CD14-positive monocyte (primary cell): Measurements from ENCODE around the gene CAMTA1. TPM values are rescaled to one million over a fixed set of nuclear protein-coding genes. Genes with fewer than 3 reads are reported as not detected.

Source experiments
- DNase-seq, 3 donors: peaks; one replicate each; pipeline ENCODE4 v3.0.0-alpha.2; 2011 to 2022
- H2AFZ ChIP-seq: 2 replicates; pipeline ENCODE4 v1.6.0; 2012; ENCODE audit warnings: mild to moderate bottlenecking, low read depth, low read length, inconsistent platforms; ENCODE audit not compliant: insufficient read depth, poor library complexity, severe bottlenecking
- H3K27ac ChIP-seq, 2 donors: 1 replicate in 1 of 2; 2 replicates in 1 of 2; pipeline ENCODE4 v1.5.1; 2012 to 2013; ENCODE audit warnings: low read length in 2 of 2, control low read depth in 1 of 2, inconsistent platforms in 1 of 2, low read depth in 1 of 2, mild to moderate bottlenecking in 1 of 2
- H3K27me3 ChIP-seq, 2 donors: one replicate each; pipeline versions ENCODE4 v1.6.0 to v1.6.1; 2011 to 2013; ENCODE audit warnings: low read length in 2 of 2; ENCODE audit not compliant: control insufficient read depth in 2 of 2, insufficient read depth in 2 of 2
- H3K36me3 ChIP-seq, 2 donors: replicated peaks in 1 of 2; 1 replicate in 1 of 2; 2 replicates in 1 of 2; pipeline versions ENCODE4 v1.5.1 to v1.6.1; 2012 to 2013; ENCODE audit warnings: low read length in 2 of 2, control low read depth in 1 of 2, inconsistent platforms in 1 of 2, mild to moderate bottlenecking in 1 of 2; ENCODE audit not compliant: insufficient read depth in 2 of 2, control insufficient read depth in 1 of 2
- H3K4me1 ChIP-seq, 2 donors: 1 replicate in 1 of 2; 2 replicates in 1 of 2; pipeline versions ENCODE4 v1.5.1 to v1.6.1; 2012 to 2013; ENCODE audit warnings: low read length in 2 of 2, control low read depth in 1 of 2, inconsistent platforms in 1 of 2, mild to moderate bottlenecking in 1 of 2, moderate library complexity in 1 of 2; ENCODE audit not compliant: insufficient read depth in 2 of 2, control insufficient read depth in 1 of 2
- H3K4me2 ChIP-seq: replicated peaks from 2 replicates; pipeline ENCODE3; 2012; ENCODE audit warnings: low read length, moderate library complexity, mild to moderate bottlenecking; ENCODE audit not compliant: poor library complexity, severe bottlenecking; ENCODE audit errors: extremely low read depth
- H3K4me3 ChIP-seq, 3 experiments: fragments of 200-600 bp in 1 of 3; sonication (generic) in 1 of 3; replicated peaks in 1 of 3; 1 replicate in 2 of 3; 2 replicates in 1 of 3; pipeline ENCODE4 v1.5.1; 2011 to 2013; ENCODE audit warnings: low read length in 3 of 3, mild to moderate bottlenecking in 3 of 3, control low read depth in 2 of 3, low read depth in 2 of 3, inconsistent platforms in 1 of 3, moderate library complexity in 1 of 3
- H3K79me2 ChIP-seq: 2 replicates; pipeline ENCODE4 v1.6.0; 2012; ENCODE audit warnings: mild to moderate bottlenecking, control low read depth, inconsistent platforms, low read length, moderate library complexity; ENCODE audit not compliant: insufficient read depth
- H3K9ac ChIP-seq: 2 replicates; pipeline ENCODE4 v1.6.0; 2017; ENCODE audit warnings: low read length, mild to moderate bottlenecking; ENCODE audit not compliant: insufficient read depth, poor library complexity, severe bottlenecking
- H3K9me3 ChIP-seq, 2 donors: replicated peaks in 1 of 2; 1 replicate in 1 of 2; 2 replicates in 1 of 2; pipeline versions ENCODE4 v1.5.1 to v1.6.1; 2012 to 2013; ENCODE audit warnings: low read length in 2 of 2, control low read depth in 1 of 2; ENCODE audit not compliant: control insufficient read depth in 1 of 2, insufficient read depth in 1 of 2
- H4K20me1 ChIP-seq: 2 replicates; pipeline ENCODE4 v1.6.0; 2012; ENCODE audit warnings: mild to moderate bottlenecking, low read length, control low read depth, moderate library complexity; ENCODE audit not compliant: insufficient read depth
- H3K27ac Mint-ChIP-seq, 7 donors: one replicate each; pipeline ENCODE4 v1.8.0; 2020; ENCODE audit warnings: mild to moderate bottlenecking in 7 of 7, mixed read lengths in 7 of 7, moderate library complexity in 6 of 7, inconsistent platforms in 2 of 7
- H3K27me3 Mint-ChIP-seq, 3 donors: one replicate each; pipeline ENCODE4 v1.8.0; 2021 to 2022; ENCODE audit warnings: low read depth in 3 of 3, mild to moderate bottlenecking in 3 of 3, mixed read lengths in 3 of 3, moderate library complexity in 3 of 3, inconsistent platforms in 1 of 3
- H3K36me3 Mint-ChIP-seq, 2 donors: one replicate each; pipeline ENCODE4 v1.8.0; 2020; ENCODE audit warnings: mixed read lengths in 2 of 2, inconsistent platforms in 1 of 2, mild to moderate bottlenecking in 1 of 2
- H3K4me1 Mint-ChIP-seq: one replicate; pipeline ENCODE4 v1.8.0; 2020; ENCODE audit warnings: mild to moderate bottlenecking, mixed read lengths
- H3K4me3 Mint-ChIP-seq, 2 donors: one replicate each; pipeline ENCODE4 v1.8.0; 2020; ENCODE audit warnings: mild to moderate bottlenecking in 2 of 2, mixed read lengths in 2 of 2, moderate library complexity in 1 of 2
- H3K9me3 Mint-ChIP-seq, 7 donors: one replicate each; pipeline ENCODE4 v1.8.0; 2020 to 2022; ENCODE audit warnings: mixed read lengths in 7 of 7, mild to moderate bottlenecking in 6 of 7, moderate library complexity in 6 of 7, inconsistent platforms in 2 of 7
- CTCF ChIP-seq: fragments of 200-600 bp; IDR thresholded peaks from one replicate; pipeline ENCODE4 v1.8.0; 2022; ENCODE audit warnings: antibody characterized with exemption, mild to moderate bottlenecking
- WGBS: methylation state at CpG from one replicate; pipeline ENCODE4 v1.1.5; 2013; ENCODE audit warnings: missing lambda C conversion rate; ENCODE audit not compliant: insufficient coverage; 5-methylcytosine and 5-hydroxymethylcytosine counted together
- intact Hi-C, 2 donors: fragments of 100-400 bp; cut with micrococcal nuclease; formaldehyde crosslinking; loops; one replicate each; pipeline versions ENCODE4 v1.15.0 to v1.15.1; 2023
- polyA plus RNA-seq, 3 donors: library from polyadenylated mRNA; depleted of rRNA in 1 of 3; unstranded in 2 of 3; stranded (reverse) in 1 of 3; fragments of 300-500 nt in 2 of 3; fragments of >200 nt in 1 of 3; fragmentation: Illumina TruSeq in 2 of 3; gene quantifications; 1 replicate in 2 of 3; 2 replicates in 1 of 3; pipeline ENCODE4 v1.2.3, GENCODE V29; 2012 to 2021

The CAMTA1 gene
- polyA plus RNA-seq, 3 donors, result 52.0 to 89.6 (median 78.3) TPM

- WGBS, result 100% methylated on average over 3 of the region's 7 CpGs
- Histone ChIP-seq H3K4me3 (no peak overlapping the region), H3K9me3 (peaks cover 4 to 5% of the 10 kb centered on the region in 2 donors), H3K27ac (no peak overlapping the region), H3K27me3 (no peaks in the 10 kb centered on the region), H3K79me2 (peaks cover 5% of the 10 kb centered on the region), H3K9ac (no peak overlapping the region), H3K4me1 (peaks cover 16 to 24% of the 10 kb centered on the region in 2 donors), H4K20me1 (no peaks in the 10 kb centered on the region), H3K4me2 (no peak overlapping the region), H3K36me3 (no peaks in the 10 kb centered on the region), H2AFZ (no peak overlapping the region)
- TF ChIP-seq CTCF, result no peak
- H3K4me3 Mint-ChIP-seq, result no peak overlapping the region
- peaks cover 28% of the 10 kb centered on the region for H3K4me1 Mint-ChIP-seq
- H3K36me3 Mint-ChIP-seq, result peaks cover 0 to 6% of the 10 kb centered on the region in 2 donors
- intact Hi-C loops, result loop anchor here in 1 of 2 donors (5.0 kb wide), 1 partner anchor 47 kb away; no protein-coding TSS in a partner anchor
- peaks cover 4 to 14% (median 9%) of the 10 kb centered on the region in 7 donors for H3K9me3 Mint-ChIP-seq
- DNase-seq, result no peak
- H3K27me3 Mint-ChIP-seq, result peaks cover 0 to 6% (median 0%) of the 10 kb centered on the region in 3 donors
- no peak overlapping the region for H3K27ac Mint-ChIP-seq
These were observed 6.0 kb upstream of the CAMTA1 start for GRCh38 chr1:6779089-6779805.

DNA sequence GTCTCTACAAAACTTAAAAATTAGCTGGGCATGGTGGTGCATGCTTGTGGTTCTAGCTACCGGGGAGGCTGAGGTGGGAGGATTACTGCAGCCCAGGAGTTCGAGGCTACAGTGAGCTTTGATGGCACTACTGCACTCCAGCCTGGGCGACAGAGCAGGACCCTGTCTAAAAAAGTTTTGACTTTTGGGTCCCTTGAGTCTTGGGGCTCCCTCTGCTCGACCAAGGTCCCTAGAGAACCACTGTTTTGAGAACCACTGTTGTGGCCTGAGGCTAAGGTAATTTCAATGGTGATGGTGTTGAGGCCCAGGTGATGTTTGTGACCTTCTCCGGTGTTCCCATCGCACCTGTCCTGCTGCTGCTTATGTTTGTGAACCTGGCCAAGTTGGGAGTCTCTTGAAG, 3.1 kb upstream of the CAMTA1 start:
- no peak for TF ChIP-seq CTCF
- no peak overlapping the region for H3K4me2 ChIP-seq
- Mint-ChIP-seq H3K27me3 (peaks cover 0 to 3% (median 2%) of the 10 kb centered on the region in 3 donors), H3K4me1 (peaks cover 32% of the 10 kb centered on the region), H3K36me3 (peaks cover 0 to 5% of the 10 kb centered on the region in 2 donors), H3K9me3 (peaks cover 0 to 3% (median 0%) of the 10 kb centered on the region in 7 donors), H3K27ac (peak overlapping the region in 1 of 7 donors; percentile 13), H3K4me3 (no peak overlapping the region)
- 100% methylated on average over 4 of the region's 6 CpGs for WGBS
- H3K36me3 ChIP-seq, result no peaks in the 10 kb centered on the region
- no peak for DNase-seq
- H2AFZ ChIP-seq, result no peak overlapping the region
- no peak overlapping the region for H3K4me3 ChIP-seq
- peaks cover 23 to 31% of the 10 kb centered on the region in 2 donors for H3K4me1 ChIP-seq
- H3K9ac ChIP-seq, result no peak overlapping the region
- intact Hi-C loops, result loop anchor here (5.0 to 10.0 kb wide), 5 partner anchors 35 to 177 kb away; partner anchors contain the start of genes KLHL21 (in 1 of the 2) and THAP3 (in 1 of the 2)
- no peaks in the 10 kb centered on the region for H3K27me3 ChIP-seq
- H3K79me2 ChIP-seq, result peaks cover 20% of the 10 kb centered on the region
- peaks cover 13% of the 10 kb centered on the region for H4K20me1 ChIP-seq
- no peak overlapping the region for H3K27ac ChIP-seq
- no peaks in the 10 kb centered on the region for H3K9me3 ChIP-seq
